ENCODE measurements around the gene ST3GAL6.

- no peak for TF ChIP-seq POLR2A (IDR thresholded peaks at IDR 0.05)
- no peak for TF ChIP-seq CTCF (IDR thresholded peaks at IDR 0.05 in 4 of 5, conservative IDR thresholded peaks at IDR 0.05 in 1 of 5)
These were observed 14.7 kb downstream of the ST3GAL6 start for GRCh38 chr3:98777801-98778220.

Data from gastrocnemius medialis (tissue), 4 donors.